GM23338 (cell line): Measurements from ENCODE around the gene HSD17B2. TPM values are rescaled to one million over a fixed set of nuclear protein-coding genes. Genes with fewer than 3 reads are reported as not detected.

Source experiments
- ATAC-seq: fragments of 200-7000 bp; cut with Tn5 transposase; 3 replicates; pipeline ENCODE4 v1.9.1; 2020
- DNase-seq: peaks from one replicate; pipeline ENCODE4 v3.0.0-alpha.2; 2015; ENCODE audit warnings: low spot score
- H2AFZ ChIP-seq: fragments of 200-600 bp; sonication (generic); 2 replicates; pipeline ENCODE4 v1.8.0; 2016; ENCODE audit warnings: antibody characterized with exemption, mild to moderate bottlenecking, moderate library complexity
- H3F3A ChIP-seq: fragments of 200-600 bp; sonication (generic); replicated peaks from 2 replicates; pipeline ENCODE4 v1.8.0; 2017; ENCODE audit warnings: antibody characterized with exemption, mixed run types, low read depth
- H3K27ac ChIP-seq: fragments of 200-600 bp; sonication (generic); 2 replicates; pipeline ENCODE4 v1.6.1; 2016; ENCODE audit warnings: low read depth
- H3K27me3 ChIP-seq: fragments of 200-600 bp; sonication (generic); 2 replicates; pipeline ENCODE4 v1.8.0; 2016; ENCODE audit warnings: mild to moderate bottlenecking, mixed run types, moderate library complexity; ENCODE audit not compliant: insufficient read depth
- H3K36me3 ChIP-seq: fragments of 200-600 bp; sonication (generic); 2 replicates; pipeline ENCODE4 v1.8.0; 2016; ENCODE audit warnings: mild to moderate bottlenecking; ENCODE audit not compliant: insufficient read depth
- H3K4me1 ChIP-seq: fragments of 200-600 bp; sonication (generic); 2 replicates; pipeline ENCODE4 v1.8.0; 2016; ENCODE audit warnings: mild to moderate bottlenecking, moderate library complexity; ENCODE audit not compliant: insufficient read depth
- H3K4me2 ChIP-seq: fragments of 200-600 bp; sonication (generic); 2 replicates; pipeline ENCODE4 v1.7.1; 2017; ENCODE audit warnings: mixed run types
- H3K4me3 ChIP-seq: fragments of 200-600 bp; sonication (generic); 2 replicates; pipeline ENCODE4 v1.6.1; 2016; ENCODE audit warnings: mixed run types
- H3K79me2 ChIP-seq: fragments of 200-600 bp; sonication (generic); replicated peaks from 2 replicates; pipeline ENCODE4 v1.8.0; 2017; ENCODE audit warnings: mild to moderate bottlenecking; ENCODE audit not compliant: insufficient read depth
- H3K9me2 ChIP-seq: fragments of 200-600 bp; sonication (generic); 2 replicates; pipeline ENCODE4 v1.8.0; 2017; ENCODE audit not compliant: insufficient read depth
- H4K20me1 ChIP-seq: fragments of 200-600 bp; sonication (generic); replicated peaks from 2 replicates; pipeline ENCODE4 v1.8.0; 2017; ENCODE audit warnings: mild to moderate bottlenecking; ENCODE audit not compliant: insufficient read depth
- H3K27ac Mint-ChIP-seq: 2 replicates; pipeline ENCODE4 v1.8.0; 2020; ENCODE audit warnings: inconsistent platforms, mild to moderate bottlenecking, moderate library complexity, mixed read lengths
- H3K27me3 Mint-ChIP-seq: 3 replicates; pipeline ENCODE4 v1.8.0; 2022; ENCODE audit warnings: low read depth, mild to moderate bottlenecking, moderate library complexity, mixed read lengths, inconsistent platforms; ENCODE audit not compliant: insufficient read depth, poor library complexity
- H3K36me3 Mint-ChIP-seq: 3 replicates; pipeline ENCODE4 v1.8.0; 2021; ENCODE audit warnings: low read depth, mild to moderate bottlenecking, inconsistent platforms, moderate library complexity, mixed read lengths
- H3K4me1 Mint-ChIP-seq: 3 replicates; pipeline ENCODE4 v1.8.0; 2020; ENCODE audit warnings: mild to moderate bottlenecking, inconsistent platforms, mixed read lengths
- H3K4me3 Mint-ChIP-seq: 3 replicates; pipeline ENCODE4 v1.8.0; 2021; ENCODE audit warnings: moderate library complexity, mild to moderate bottlenecking, inconsistent platforms, mixed read lengths
- H3K9me3 Mint-ChIP-seq: 3 replicates; pipeline ENCODE4 v1.8.0; 2020; ENCODE audit warnings: moderate library complexity, mild to moderate bottlenecking, inconsistent platforms, mixed read lengths
- CREB1 ChIP-seq: fragments of 250-450 bp; sonication (Bioruptor Pico); IDR thresholded peaks from 2 replicates; pipeline ENCODE4 v1.5.0; 2020; ENCODE audit warnings: low read depth, mild to moderate bottlenecking, moderate library complexity
- JUNB ChIP-seq: IDR thresholded peaks from one replicate; pipeline ENCODE4 v1.6.1; 2016; ENCODE audit warnings: antibody characterized with exemption; ENCODE audit not compliant: unreplicated experiment
- NANOG ChIP-seq: IDR thresholded peaks from 2 replicates; pipeline ENCODE4 v1.6.1; 2016; ENCODE audit warnings: antibody characterized with exemption, borderline replicate concordance
- POLR2AphosphoS5 ChIP-seq: IDR thresholded peaks from 2 replicates; pipeline ENCODE4 v1.6.1; 2016; ENCODE audit warnings: antibody characterized with exemption, low read depth
- ZNF114 ChIP-seq: fragments of 250-450 bp; sonication (Bioruptor Pico); IDR thresholded peaks from 2 replicates; pipeline ENCODE4 v1.5.0; 2020; ENCODE audit warnings: mild to moderate bottlenecking, moderate library complexity
- polyA plus RNA-seq: library from polyadenylated mRNA; unstranded; fragments of >200 nt; fragmentation: Nextera tagmentation; extraction: Ambion mirVana; gene quantifications from 2 replicates; pipeline ENCODE4 v1.2.1, GENCODE V29; 2016
- total RNA-seq: library from RNA; depleted of rRNA; stranded (reverse); fragments of >200 nt; shearing (Covaris generic); gene quantifications from 2 replicates; pipeline ENCODE4 v1.2.3, GENCODE V29; 2014
- TF ChIP-seq, protein P1 (sequence below): fragments of 250-450 bp; sonication (Bioruptor Pico); IDR thresholded peaks from 2 replicates; pipeline ENCODE4 v1.5.0; 2020; ENCODE audit warnings: mild to moderate bottlenecking, moderate library complexity
- TF ChIP-seq, protein P2 (sequence below): IDR thresholded peaks from one replicate; pipeline ENCODE4 v1.6.1; 2018; ENCODE audit warnings: antibody characterized with exemption; ENCODE audit not compliant: unreplicated experiment
- TF ChIP-seq, protein P3 (sequence below): IDR thresholded peaks from 2 replicates; pipeline ENCODE4 v1.6.1; 2016; ENCODE audit warnings: antibody characterized with exemption
- TF ChIP-seq, protein P4 (sequence below), 2 experiments: fragments of 200-600 bp in 1 of 2; sonication (generic) in 1 of 2; conservative IDR thresholded peaks; 2 replicates each; pipeline versions ENCODE4 v1.5.1 to v1.6.1; 2016 to 2017; ENCODE audit warnings: antibody characterized with exemption in 2 of 2, low read depth in 2 of 2, mild to moderate bottlenecking in 2 of 2, moderate library complexity in 1 of 2

The HSD17B2 gene
- total and polyA plus RNA-seq, 2 experiments from 2014 or later = 0.29 TPM; not detected in 1

DNA sequence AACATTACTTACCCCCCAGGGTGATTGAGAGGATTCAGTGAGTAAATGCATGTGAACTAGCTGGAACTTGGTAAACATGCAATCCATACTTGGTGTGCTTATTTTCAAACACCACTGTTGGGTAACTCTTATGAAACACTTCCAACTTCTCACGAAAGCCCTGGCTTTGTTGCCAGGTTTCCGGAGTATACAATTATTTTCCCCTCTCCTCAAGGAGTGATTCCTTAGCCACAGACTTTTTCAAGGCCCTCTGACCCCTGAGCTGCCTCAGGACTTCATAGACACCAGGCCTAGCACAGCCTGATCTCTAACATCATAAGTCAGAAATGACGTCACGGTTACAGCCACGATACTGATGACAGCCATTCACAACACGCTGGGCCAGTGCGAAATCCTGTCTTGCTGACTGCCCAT, 27.6 kb downstream of the HSD17B2 start:
- DNase-seq = no peak
- Mint-ChIP-seq H3K27ac (no peak overlapping the region), H3K4me1 (no peaks in the 10 kb centered on the region), H3K27me3 (peaks cover 2% of the 10 kb centered on the region), H3K4me3 (no peak overlapping the region), H3K36me3 (no peaks in the 10 kb centered on the region), H3K9me3 (no peaks in the 10 kb centered on the region)
- Histone ChIP-seq H3K4me3 (no peak overlapping the region), H3K4me1 (no peaks in the 10 kb centered on the region), H3K36me3 (no peaks in the 10 kb centered on the region), H3K27ac (no peak overlapping the region), H2AFZ (no peak overlapping the region), H4K20me1 (no peaks in the 10 kb centered on the region), H3K79me2 (no peaks in the 10 kb centered on the region), H3K27me3 (no peaks in the 10 kb centered on the region), H3K4me2 (no peak overlapping the region), H3K9me2 (no peaks in the 10 kb centered on the region), H3F3A (no peaks in the 10 kb centered on the region)
- ATAC-seq = no peak
- TF ChIP-seq POLR2AphosphoS5 (no peak), ZNF114 (no peak), CREB1 (CRISPR knock-in tag) (no peak), NANOG (no peak), JUNB (no peak)
- TF ChIP-seq, protein P1, sequence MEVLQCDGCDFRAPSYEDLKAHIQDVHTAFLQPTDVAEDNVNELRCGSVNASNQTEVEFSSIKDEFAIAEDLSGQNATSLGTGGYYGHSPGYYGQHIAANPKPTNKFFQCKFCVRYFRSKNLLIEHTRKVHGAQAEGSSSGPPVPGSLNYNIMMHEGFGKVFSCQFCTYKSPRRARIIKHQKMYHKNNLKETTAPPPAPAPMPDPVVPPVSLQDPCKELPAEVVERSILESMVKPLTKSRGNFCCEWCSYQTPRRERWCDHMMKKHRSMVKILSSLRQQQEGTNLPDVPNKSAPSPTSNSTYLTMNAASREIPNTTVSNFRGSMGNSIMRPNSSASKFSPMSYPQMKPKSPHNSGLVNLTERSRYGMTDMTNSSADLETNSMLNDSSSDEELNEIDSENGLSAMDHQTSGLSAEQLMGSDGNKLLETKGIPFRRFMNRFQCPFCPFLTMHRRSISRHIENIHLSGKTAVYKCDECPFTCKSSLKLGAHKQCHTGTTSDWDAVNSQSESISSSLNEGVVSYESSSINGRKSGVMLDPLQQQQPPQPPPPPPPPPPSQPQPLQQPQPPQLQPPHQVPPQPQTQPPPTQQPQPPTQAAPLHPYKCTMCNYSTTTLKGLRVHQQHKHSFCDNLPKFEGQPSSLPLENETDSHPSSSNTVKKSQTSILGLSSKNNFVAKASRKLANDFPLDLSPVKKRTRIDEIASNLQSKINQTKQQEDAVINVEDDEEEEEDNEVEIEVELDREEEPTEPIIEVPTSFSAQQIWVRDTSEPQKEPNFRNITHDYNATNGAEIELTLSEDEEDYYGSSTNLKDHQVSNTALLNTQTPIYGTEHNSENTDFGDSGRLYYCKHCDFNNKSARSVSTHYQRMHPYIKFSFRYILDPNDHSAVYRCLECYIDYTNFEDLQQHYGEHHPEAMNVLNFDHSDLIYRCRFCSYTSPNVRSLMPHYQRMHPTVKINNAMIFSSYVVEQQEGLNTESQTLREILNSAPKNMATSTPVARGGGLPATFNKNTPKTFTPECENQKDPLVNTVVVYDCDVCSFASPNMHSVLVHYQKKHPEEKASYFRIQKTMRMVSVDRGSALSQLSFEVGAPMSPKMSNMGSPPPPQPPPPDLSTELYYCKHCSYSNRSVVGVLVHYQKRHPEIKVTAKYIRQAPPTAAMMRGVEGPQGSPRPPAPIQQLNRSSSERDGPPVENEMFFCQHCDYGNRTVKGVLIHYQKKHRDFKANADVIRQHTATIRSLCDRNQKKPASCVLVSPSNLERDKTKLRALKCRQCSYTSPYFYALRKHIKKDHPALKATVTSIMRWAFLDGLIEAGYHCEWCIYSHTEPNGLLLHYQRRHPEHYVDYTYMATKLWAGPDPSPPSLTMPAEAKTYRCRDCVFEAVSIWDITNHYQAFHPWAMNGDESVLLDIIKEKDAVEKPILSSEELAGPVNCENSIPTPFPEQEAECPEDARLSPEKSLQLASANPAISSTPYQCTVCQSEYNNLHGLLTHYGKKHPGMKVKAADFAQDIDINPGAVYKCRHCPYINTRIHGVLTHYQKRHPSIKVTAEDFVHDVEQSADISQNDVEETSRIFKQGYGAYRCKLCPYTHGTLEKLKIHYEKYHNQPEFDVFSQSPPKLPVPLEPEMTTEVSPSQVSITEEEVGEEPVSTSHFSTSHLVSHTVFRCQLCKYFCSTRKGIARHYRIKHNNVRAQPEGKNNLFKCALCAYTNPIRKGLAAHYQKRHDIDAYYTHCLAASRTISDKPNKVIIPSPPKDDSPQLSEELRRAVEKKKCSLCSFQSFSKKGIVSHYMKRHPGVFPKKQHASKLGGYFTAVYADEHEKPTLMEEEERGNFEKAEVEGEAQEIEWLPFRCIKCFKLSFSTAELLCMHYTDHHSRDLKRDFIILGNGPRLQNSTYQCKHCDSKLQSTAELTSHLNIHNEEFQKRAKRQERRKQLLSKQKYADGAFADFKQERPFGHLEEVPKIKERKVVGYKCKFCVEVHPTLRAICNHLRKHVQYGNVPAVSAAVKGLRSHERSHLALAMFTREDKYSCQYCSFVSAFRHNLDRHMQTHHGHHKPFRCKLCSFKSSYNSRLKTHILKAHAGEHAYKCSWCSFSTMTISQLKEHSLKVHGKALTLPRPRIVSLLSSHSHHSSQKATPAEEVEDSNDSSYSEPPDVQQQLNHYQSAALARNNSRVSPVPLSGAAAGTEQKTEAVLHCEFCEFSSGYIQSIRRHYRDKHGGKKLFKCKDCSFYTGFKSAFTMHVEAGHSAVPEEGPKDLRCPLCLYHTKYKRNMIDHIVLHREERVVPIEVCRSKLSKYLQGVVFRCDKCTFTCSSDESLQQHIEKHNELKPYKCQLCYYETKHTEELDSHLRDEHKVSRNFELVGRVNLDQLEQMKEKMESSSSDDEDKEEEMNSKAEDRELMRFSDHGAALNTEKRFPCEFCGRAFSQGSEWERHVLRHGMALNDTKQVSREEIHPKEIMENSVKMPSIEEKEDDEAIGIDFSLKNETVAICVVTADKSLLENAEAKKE (CRISPR knock-in tag) = no peak
- TF ChIP-seq, protein P2, sequence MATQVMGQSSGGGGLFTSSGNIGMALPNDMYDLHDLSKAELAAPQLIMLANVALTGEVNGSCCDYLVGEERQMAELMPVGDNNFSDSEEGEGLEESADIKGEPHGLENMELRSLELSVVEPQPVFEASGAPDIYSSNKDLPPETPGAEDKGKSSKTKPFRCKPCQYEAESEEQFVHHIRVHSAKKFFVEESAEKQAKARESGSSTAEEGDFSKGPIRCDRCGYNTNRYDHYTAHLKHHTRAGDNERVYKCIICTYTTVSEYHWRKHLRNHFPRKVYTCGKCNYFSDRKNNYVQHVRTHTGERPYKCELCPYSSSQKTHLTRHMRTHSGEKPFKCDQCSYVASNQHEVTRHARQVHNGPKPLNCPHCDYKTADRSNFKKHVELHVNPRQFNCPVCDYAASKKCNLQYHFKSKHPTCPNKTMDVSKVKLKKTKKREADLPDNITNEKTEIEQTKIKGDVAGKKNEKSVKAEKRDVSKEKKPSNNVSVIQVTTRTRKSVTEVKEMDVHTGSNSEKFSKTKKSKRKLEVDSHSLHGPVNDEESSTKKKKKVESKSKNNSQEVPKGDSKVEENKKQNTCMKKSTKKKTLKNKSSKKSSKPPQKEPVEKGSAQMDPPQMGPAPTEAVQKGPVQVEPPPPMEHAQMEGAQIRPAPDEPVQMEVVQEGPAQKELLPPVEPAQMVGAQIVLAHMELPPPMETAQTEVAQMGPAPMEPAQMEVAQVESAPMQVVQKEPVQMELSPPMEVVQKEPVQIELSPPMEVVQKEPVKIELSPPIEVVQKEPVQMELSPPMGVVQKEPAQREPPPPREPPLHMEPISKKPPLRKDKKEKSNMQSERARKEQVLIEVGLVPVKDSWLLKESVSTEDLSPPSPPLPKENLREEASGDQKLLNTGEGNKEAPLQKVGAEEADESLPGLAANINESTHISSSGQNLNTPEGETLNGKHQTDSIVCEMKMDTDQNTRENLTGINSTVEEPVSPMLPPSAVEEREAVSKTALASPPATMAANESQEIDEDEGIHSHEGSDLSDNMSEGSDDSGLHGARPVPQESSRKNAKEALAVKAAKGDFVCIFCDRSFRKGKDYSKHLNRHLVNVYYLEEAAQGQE = no peak
- TF ChIP-seq, protein P3, sequence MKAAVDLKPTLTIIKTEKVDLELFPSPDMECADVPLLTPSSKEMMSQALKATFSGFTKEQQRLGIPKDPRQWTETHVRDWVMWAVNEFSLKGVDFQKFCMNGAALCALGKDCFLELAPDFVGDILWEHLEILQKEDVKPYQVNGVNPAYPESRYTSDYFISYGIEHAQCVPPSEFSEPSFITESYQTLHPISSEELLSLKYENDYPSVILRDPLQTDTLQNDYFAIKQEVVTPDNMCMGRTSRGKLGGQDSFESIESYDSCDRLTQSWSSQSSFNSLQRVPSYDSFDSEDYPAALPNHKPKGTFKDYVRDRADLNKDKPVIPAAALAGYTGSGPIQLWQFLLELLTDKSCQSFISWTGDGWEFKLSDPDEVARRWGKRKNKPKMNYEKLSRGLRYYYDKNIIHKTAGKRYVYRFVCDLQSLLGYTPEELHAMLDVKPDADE = no peak
- TF ChIP-seq, protein P4, sequence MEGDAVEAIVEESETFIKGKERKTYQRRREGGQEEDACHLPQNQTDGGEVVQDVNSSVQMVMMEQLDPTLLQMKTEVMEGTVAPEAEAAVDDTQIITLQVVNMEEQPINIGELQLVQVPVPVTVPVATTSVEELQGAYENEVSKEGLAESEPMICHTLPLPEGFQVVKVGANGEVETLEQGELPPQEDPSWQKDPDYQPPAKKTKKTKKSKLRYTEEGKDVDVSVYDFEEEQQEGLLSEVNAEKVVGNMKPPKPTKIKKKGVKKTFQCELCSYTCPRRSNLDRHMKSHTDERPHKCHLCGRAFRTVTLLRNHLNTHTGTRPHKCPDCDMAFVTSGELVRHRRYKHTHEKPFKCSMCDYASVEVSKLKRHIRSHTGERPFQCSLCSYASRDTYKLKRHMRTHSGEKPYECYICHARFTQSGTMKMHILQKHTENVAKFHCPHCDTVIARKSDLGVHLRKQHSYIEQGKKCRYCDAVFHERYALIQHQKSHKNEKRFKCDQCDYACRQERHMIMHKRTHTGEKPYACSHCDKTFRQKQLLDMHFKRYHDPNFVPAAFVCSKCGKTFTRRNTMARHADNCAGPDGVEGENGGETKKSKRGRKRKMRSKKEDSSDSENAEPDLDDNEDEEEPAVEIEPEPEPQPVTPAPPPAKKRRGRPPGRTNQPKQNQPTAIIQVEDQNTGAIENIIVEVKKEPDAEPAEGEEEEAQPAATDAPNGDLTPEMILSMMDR (conservative IDR thresholded peaks at IDR 0.05; ENCODE audit: low read depth in 2 of 2) = no peak
